Stimulated activated CD4-positive, alpha-beta T cell treated with anti-CD3 and anti-CD28 coated beads, Interleukin-1b, Interleukin-23, amount 100 ng/mL, for 1 hour (primary cell): ENCODE results near the gene DDI1.
"Not testable (repeated sequence)": the region's sequence is repeated elsewhere in the genome, so short reads cannot be mapped to it uniquely, and the experiment has no call there.

Experiments used
- DNase-seq, 2 donors: peaks; one replicate each; pipeline ENCODE4 v3.0.0-alpha.2; 2020; ENCODE audit warnings: low read depth in 2 of 2

Gene DDI1

GRCh38 chr11:104041792-104042191, 5.4 kb downstream of the DDI1 start:
- DNase-seq = no peak

DNA sequence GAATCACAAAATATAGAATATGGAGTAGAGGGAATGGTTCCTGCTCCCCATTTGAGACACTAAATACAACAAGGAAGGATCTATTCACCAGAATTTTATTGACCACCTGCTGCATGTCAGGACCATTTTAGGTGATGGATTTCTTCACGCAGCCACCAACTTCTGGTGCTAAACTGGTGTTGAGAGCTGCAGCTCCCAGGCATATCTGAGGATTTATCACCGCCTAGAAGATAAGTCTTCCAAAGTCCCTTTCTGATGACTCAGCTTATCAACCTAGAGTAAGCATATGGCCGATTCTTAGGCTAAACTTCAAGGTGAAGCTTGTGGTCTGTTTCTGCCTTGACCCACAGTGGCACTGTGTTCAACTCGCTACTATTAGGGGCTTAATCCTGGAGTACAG, 6.7 kb downstream of the DDI1 start:
- DNase-seq = no peak

DNA sequence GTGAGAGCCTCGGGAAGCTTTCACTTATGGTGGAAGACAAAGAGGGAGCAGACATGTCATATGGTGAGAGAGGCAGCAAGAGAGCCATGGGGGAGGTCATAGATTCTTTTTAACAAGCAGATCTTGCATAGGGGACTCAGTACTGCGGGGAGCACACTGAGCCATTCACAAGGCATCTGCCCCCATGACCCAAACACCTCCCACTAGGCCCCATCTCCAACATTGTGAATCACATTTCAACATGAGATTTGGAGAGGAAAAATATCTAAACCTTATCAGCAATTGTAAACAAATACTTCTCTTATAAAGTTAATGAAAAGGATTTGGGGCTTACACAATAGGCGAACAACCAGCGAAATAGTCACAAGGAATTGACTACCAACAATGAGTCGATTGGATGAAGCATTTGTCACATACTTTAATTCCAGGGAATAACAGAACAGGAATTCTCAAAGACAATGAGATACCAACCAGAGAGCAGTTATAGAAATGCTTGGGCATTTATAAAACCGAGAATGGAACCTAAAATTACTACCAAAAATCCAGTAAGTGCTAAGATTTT, 7.3 kb downstream of the DDI1 start:
- no peak for DNase-seq

GRCh38 chr11:104046331-104046730, 9.9 kb downstream of the DDI1 start:
- DNase-seq = no peak

GRCh38 chr11:104046858-104047257, 10.4 kb downstream of the DDI1 start:
- not testable (repeated sequence) for DNase-seq

GRCh38 chr11:104049116-104049515, 12.7 kb downstream of the DDI1 start:
- no peak for DNase-seq

DNA sequence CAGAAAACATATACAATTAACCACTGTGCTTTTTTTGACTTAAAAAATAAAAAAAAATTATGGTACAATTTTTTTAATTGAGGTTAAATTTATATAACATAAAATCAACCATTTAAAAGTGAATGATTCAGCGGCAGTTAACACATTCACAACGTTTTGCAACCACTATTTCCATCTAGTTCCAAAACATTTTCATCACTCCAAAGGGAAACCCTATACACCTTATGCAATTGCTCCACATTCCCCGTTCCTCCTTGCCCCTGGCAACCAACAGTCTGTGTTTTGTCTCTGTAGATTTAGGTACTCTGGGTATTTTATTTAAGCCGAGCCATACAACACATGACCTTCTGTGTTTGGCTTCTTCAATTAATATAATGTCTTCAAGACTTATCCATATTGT, 15.3 kb downstream of the DDI1 start:
- no peak for DNase-seq

- no peak for DNase-seq
These were observed 17.5 kb downstream of the DDI1 start for GRCh38 chr11:104053743-104054478.

DNA sequence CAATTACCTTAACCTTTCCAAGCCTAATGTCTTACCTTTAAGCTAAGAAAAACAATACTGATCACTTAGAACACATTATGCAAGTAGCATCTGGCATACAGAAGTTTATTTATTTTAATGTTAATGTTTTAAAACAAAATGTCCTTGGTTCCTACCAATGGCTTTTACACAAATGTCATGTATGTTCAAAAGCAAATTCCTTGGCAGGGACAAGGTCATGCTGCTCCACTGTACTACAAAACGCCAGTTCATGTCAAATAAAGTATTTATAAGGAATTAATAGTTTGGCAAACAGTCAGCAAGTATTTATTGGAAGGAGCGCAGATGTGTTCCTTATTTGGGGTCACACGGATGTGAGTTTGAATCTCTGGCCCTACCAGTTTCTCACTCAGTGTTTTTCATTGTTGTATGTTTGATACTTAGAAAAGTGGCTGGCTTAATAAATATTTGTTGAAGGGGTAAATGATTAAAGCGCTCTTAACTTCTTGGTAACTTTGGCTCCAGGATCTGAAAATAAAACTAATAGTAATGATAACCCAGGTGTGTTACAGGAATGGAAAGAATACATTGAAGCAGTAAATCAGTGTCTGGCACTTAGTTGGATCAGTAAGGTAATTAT, 18.6 kb downstream of the DDI1 start:
- DNase-seq = no peak

DNA sequence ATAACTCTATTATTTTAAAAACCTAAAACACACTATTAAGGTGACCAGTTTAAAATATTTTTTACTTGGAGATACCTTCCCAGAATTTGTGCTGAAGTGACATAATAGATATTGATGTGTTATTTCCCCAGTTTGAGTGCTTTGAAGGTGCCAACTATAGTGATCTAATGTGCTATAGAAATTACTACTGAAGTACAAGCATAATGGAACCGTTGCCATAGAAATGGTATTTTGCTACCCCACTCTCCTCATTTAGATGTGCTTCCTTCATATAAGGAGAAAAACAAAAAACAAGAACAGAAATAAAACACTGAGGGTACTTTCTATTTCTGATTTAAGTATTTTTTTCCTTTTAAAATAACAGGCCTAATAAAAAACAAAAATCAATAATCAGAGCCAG, 19.2 kb downstream of the DDI1 start:
- DNase-seq = no peak

GRCh38 chr11:104057908-104058307, 21.5 kb downstream of the DDI1 start:
- no peak for DNase-seq

GRCh38 chr11:104058680-104059079, 22.2 kb downstream of the DDI1 start:
- no peak for DNase-seq

- DNase-seq = no peak
These were observed 23.8 kb downstream of the DDI1 start for GRCh38 chr11:104060004-104060794.

DNA sequence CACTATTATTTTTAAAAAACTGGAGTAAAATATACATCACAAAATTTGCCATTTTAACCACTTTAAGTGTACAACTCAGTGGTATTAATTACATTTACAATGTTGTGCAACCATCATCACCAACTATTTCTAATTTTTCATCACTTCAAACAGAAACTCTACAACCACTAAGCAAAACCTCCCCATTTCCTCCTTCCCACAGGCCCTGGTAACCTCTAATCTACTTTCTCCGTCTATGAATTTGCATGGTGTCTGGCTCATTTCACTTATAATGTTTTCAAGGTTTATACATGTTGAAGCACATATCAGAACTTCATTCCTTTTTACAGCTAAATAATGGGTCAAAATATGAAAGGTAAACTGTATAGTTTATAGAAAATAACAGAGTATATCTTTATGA, 24.4 kb downstream of the DDI1 start:
- no peak for DNase-seq

DNA sequence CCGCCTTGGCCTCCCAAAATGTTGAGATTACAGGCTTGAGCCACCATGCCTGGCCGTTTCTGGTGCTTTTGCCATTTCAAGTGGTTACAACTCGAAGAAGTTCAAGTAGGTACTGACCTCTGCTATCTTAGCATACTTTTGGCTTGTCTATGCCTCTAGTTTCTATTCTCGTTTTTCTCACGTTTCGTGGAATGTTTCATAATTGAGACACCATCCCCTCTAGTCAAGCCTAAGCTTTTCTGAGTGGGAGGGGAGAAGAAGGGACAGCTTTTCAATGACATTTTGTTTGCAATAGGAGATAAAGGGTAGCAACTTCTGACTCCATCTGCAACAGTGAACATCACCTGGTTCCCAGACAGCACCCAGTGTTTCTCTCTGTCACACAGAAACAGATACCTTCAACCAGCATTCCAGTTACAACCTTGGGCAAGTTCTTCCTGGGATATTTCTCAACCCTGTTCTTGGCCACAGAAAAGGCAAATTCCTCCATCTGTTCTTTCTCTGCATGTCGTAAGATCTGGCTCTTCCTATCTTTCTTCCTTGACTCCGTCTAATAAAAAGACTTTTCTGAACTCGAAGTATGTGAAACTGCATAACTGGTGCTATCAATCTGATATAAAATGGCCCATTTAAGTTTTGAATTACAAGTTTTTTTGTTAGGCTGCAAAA, 25.5 kb downstream of the DDI1 start:
- no peak for DNase-seq

GRCh38 chr11:104064034-104064630, 27.7 kb downstream of the DDI1 start:
- DNase-seq = no peak

DNA sequence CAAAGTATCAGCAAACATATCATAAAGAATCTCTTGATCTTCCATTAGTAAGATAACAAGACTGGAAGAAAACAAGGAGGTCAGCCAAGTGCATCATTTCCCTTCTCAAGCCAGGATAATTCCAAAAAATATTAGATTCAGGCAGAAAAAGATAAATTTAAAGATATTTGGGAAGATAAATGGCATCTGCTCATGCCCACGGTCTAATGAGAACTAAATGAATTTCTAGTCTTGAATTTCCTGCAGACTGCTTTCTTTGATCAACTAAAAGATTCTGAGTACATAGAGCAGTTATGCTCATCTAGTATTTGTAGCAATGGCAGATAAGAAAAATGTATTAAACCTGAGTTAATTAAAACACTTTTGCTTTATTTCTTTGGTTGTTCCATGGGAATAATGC, 31.1 kb downstream of the DDI1 start:
- DNase-seq = no peak

GRCh38 chr11:104073950-104074705, 37.7 kb downstream of the DDI1 start:
- no peak for DNase-seq

DNA sequence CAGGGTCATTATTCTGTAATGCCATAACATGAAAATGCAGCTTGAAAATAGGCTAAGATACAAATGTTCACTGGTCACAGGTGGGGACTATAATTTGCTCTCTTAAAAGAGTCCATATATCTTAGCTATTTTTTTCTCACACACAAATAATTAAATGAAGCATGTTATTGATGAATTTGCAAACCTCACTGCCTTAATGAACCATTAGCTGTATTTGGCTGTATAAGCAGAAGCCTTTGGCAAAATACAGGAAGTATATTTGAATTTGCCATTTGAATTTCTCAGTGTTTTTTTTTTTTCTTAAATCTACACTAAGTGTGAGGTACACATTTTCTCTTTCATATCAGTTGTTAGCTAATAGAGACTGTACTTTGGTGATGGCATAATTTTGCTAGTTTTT, 38.7 kb downstream of the DDI1 start:
- DNase-seq = no peak

GRCh38 chr11:104075706-104076105, 39.3 kb downstream of the DDI1 start:
- DNase-seq = no peak

DNA sequence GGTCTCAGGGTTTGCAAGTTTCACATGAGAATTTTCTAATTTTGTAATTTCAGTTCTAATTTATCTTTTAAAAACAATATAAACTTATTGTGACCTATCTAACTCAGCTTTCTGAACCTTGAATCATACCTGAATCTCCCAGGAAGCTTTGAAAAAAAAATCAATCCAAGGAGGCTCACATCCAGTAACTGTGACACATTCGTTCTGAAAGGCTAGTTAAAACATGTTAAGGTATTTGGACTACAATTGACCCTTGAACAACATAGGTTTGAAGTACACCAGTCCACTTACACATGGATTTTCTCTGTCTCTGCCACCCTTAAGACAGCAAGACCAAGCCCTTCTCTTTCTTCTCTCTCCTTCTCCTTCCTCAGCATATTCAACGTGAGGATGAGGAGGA, 40.0 kb downstream of the DDI1 start:
- DNase-seq = no peak
